HPDE6-E6E7 (cell line): ENCODE data around the gene SLC24A3.
A peak's percentile ranks its signal among the peaks of the same experiment; 100 is the strongest.

Experiments
- DNase-seq: peaks from one replicate; pipeline ENCODE4 v3.0.0; 2011; ENCODE audit warnings: missing footprints; ENCODE audit errors: extremely low spot score

SLC24A3 gene

DNA sequence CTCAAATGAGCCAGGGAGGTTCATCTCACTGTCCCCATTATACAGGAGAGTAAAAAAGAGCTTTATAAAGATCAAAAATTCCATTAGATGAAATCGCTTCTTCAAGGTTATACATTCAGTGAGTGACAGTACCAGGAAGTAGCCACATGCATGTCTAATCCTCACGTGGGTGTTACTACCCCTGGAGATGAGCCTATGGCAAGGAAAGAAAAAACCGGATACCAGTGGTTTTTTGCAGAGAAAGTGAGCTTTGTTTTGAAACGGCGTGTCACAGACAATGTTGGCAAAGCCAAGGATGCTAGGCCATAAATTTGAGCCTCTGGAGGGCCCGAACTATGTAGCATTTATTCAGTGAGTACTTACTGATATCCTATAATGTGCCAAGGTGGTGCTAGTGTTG is 330.7 kb downstream of the SLC24A3 start:
- DNase-seq: no peak

DNA sequence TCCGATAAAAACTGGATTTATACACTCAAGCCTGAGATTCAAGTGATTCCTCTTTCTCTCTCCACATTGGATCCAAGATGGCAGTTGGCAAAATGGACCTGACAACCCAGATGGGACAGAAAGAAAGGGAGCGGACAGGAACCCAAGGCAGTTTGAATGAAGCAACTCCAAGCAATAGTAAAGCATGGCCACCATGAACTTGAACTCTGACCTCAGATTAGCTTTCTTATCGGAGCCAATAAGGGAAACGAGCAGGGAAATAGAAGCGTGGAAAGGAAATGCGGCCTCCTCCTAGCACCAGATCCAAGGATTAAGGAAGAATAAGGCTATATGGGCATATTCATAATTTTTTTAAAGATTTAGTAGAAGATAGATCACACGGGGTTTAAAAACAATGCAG is 332.2 kb downstream of the SLC24A3 start:
- DNase-seq: no peak

DNA sequence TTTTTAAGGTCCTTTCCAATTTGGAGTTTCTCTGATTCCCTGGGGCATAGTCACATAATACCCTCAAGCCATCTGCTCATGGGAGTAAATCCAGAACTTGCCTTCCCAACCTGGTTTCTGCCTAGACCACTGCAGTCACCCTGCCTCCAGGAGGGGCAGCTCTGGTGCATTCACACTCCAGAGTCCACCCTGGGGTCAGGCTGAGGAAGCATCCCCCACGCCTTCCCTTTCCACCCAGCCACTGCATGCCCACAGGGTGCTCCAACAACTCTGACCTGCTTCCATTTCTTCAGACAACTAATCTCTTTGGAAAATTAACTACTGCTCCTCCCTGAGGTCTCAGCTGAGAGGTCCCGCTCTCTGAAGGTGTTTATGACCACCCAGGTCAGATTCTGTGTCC is 334.2 kb downstream of the SLC24A3 start:
- no peak for DNase-seq

DNA sequence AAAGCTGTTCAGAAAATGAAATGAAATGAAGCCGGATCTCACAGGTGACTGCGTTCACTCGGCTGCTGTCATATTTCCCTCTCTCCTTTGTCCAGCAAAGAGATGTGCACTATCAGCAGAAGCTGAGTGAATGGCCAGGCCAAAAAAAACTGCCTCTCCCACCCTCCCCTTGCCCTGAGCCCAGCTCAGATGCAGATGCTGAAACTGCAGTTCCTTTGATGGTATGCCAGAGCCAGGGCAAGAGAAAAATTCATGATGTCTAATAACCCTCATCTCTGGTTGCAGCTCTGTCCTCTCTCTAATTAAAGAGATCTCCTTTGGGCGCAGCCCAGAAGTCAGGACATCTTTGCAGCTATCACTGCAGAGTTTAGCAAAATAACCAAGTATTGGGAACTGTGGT is 335.1 kb downstream of the SLC24A3 start:
- DNase-seq: no peak

DNA sequence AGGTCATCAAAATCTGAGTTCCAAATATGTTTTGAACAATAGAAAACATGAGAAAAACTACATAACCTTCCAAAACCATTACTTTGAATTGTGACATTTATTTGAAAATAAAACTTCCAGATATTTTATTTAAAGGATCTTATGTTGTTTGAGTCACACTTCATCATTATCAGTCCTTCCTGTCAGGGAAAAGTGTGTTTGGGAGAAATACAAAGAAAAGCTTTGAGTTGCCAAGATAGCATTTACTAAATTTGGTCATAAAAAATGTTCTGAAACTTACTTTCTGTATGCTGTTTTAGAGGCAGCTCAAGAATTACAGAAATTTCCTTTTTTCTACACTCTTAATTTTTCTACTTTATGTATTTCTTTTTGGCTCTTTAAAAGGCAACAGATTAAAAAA is 337.5 kb downstream of the SLC24A3 start:
- no peak for DNase-seq

DNA sequence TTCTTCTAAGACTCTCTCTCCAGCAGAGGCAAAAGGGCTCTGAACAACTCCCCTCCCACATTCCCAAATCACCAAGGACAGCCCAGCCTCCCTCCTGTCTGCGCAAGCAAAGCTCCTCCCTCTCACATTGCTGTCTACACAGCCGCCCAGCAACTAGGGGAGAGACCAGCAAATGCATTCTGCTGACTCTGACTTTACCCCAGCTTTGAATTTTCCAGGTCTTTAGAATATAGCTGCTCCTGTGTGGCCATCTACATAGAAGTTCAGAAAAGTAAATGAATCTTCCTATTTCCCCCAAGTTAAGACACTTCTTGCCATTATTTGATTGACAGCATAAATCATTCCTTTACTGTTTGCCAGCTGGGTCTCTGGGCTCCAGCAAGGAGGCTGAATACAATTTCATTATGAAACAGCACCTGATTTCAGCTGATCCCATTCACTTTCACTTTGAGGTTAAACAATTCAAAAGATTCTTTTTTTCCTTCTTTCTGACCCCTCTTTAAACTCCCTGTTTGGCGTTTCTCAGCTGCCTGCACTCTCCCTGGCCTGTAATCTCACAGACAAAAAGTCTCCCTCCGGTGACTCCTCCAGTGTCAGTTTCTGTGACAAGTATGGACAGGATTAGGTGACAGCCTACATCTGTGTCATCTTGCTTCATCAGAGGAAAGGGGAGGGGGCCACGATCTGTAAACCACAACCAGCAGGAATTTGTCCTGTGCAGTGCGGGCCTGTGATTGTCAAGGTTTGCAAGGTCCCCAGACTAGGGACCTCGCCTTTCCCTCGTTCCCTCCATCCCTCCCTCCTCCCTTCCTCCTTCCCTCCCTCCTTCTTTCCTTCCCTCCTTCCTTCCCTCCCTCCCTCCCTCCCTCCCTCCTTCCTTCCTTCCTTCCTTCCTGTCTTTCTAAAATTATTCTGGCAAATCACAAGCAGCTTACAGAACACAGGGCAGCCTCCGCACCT is 340.1 kb downstream of the SLC24A3 start:
- DNase-seq: peak; percentile 39

DNA sequence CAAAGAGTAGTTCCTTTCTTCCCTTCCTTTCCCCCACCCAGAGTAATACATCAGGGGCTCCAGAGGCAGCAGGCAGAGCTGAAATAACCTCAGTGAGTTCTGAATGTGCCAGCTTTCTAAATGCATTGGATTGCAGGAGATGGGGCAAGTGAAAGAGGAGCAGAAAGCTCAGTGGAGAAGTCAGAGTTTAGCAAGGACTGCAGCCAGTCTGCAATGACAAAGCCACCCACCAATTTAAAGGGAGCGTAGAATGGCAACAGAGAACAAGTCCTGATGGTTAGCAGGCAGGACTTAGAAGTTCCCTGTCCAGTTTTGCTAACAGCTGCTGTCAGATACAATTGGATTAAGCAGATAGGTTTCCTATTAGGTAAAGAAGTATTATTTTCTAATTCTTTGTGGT is 342.2 kb downstream of the SLC24A3 start:
- no peak for DNase-seq

DNA sequence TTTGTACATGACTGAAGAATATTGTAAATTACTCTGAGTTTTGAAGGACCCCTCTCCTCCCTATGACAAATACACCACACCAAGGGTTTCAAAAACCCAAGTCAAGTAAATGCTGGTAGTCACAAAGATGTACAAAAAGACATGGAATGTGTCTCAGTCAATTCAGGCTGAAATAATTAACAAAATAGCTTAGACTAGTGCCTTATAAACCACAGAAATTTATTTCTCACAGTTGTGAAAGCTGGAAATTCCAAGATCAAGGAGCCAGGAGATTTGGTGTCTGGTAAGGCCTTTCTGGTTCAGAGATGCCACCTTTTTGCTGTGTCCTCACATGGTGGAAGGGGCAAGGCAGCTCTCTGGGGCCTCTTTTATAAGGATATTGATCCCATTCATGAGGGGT is 343.3 kb downstream of the SLC24A3 start:
- no peak for DNase-seq

DNA sequence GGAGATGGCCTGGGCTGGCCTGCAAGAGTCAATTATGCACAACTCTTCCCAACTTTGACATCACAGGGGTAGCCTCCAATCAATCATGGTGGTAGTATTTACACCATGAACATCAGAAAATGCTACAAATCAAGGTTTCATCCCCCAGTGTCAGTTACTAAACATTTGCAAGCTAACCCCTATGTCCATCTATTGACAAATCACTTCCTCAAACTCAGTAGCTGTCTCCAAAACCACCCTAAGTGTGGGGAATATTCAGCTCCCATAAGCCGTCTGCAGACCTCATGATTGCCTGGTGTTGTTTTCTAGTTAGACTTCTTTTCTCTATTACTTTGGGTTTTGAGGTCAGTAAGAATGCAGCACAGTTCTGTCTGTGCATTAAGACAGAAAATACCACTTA is 344.8 kb downstream of the SLC24A3 start:
- no peak for DNase-seq

DNA sequence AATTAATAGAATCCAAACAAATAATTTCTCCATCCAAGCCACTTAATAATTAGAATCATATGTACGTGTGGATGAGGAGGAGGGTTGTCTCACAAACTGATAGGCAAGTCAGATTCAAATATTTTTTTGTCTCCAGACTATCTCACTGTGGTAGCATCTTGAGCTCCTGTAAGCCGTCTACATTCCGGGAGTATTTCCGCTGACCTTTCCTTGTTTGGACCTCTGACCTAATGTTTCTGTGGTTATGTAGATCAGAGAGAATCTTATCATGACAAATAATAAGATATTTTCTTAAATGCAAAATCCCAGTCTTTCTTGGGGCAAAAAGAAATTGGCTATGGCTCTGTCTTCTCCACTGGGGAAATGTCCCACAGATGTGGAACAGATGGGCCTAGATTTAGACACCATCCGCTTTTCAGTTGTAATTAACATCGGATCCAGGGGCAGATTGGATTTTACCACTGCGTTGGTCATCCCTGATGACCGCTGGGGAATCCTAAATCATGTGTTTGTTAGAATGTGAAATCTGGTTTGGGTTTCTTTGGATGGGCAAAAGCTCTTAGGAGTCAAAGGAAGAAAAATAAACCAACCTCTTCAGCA is 348.5 kb downstream of the SLC24A3 start:
- no peak for DNase-seq

DNA sequence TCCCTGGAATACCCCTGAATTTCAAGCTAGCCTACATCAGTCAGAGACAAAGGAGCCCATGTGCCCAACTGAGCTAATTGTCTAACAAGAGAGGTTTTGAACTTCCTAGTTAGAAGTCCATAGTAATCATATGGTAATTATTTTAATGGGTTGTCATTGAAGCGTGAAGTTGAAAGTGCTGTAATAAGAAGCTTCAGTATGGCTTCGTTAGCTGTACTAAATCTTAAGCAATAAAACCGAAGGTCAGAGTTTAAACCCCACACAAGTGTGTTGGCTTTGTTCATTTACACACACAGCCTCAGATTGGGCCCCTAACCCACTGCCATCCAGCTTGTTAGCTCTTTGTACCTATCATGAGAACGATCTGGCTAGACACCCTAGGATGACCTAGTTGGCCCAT is 350.0 kb downstream of the SLC24A3 start:
- no peak for DNase-seq

DNA sequence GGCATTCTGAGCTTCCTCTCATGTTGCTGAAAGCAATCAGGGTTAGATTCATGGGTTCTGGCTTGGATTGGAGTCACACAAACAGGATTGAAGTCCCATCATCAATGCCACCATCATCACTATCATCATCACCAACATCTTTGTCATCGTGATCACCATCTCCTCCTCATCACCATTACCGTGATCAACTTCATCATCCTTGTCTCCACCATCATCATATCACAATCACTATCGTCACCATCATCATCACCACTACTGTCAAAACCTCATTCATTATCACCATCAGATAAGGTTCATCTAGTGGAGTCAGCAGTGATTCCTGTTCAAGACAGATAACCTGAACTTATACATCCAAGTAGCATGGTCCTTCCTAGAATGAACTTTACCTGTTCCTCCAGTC is 351.8 kb downstream of the SLC24A3 start:
- DNase-seq: no peak

DNA sequence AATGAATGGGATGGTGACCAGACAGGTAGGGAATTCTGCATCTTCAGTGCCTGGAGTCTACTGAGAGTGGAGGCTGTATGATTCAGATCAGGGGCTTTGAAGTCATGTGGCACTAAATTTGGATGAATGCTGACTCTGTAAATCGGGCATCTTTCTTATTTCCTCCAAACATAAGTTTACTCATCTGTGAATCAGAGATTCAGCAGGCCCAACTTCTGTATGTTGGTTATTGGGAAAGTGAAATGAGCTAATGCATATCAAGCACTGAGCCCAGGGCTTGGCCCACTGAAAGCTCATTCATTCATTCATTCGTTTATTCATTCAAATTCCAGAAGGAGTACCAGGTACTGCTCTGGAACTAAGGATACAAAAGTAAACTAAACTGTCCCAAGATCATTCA is 353.3 kb downstream of the SLC24A3 start:
- no peak for DNase-seq

DNA sequence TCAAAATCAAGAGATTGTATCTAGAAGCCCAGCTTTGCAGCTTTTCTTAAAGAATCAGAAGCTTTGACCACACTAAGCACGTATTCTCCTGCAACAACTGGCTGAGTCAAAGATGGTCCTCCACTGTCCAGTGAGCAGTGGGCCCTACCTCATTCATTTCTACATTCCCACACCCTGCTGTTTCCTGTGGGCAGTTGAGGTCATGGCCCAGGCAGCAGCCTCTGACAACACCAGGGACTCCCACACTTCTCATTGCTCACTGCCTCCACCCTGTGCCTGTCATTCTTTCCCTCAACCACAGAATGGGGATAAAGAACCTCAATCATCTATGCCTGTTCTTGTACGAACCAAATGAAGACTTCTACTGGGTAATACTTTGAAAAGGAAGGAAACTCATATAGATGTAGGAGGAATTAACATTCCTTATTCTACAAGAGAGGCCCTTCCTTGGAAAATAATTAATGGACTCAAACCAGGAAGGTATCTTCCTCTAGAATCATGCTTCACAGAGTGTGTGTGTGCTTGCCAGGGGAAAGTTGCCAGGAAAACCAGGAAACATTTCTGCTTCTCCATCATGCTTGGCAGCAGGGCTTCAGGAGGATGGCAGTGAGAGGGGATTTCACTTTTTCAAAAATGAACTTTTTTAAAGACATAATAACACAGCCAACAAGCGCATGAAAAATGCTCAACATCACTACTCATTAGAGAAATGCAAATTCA is 353.9 kb downstream of the SLC24A3 start:
- DNase-seq: no peak

DNA sequence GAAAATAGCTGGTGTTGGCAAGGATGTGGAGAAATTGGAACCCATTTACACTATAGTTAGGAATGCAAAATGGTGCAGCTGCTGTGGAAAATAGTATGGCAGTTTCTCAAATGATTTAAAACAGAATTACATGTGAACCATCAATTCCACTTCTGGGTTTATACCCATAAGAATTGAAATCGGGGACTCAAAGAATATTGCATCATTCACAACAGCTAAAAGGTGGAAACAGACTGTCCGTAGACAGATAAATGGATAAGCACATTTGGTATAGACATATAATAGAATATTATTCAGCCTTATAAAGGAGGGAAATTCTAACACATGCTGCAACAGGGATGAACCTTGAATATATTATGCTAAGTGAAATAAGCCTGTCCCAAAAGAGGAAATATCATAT is 355.7 kb downstream of the SLC24A3 start:
- no peak for DNase-seq

DNA sequence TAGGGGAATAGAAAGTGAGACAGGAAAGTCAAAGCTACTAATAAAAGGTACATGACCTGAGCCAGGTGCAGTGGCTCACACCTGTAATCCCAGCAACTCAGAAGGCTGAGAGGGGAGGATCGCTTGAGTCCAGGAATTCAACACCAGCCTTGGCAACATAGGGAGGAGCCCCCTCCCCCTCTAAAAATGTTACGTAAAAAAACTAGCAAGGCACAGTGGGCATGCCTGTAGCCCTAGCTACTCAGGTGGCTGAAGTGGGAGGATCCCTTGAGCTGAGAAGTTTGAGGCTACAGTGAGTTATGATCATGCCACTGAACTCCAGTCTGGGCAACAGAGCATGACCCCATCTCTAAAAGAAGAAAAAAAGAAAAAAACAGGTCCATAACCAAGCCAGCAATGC is 359.6 kb downstream of the SLC24A3 start:
- DNase-seq: no peak

DNA sequence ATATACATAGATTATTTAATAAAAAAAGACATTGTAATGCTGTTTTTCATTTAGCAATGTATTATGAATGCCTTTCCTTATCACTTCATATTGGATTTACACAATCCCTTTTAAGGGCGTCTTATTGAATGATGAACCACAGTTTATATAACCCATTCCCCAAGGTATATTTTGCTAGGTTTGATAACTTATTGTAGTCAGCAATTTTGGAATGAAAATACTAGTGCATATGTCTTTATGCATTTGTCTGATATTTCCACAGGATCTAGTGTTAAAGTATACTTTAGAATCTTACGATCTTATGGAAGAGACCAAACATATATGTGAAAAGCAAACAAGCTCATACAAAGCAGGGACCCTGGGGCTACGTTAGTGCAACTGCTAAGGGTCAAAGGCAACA is 365.2 kb downstream of the SLC24A3 start:
- DNase-seq: no peak

DNA sequence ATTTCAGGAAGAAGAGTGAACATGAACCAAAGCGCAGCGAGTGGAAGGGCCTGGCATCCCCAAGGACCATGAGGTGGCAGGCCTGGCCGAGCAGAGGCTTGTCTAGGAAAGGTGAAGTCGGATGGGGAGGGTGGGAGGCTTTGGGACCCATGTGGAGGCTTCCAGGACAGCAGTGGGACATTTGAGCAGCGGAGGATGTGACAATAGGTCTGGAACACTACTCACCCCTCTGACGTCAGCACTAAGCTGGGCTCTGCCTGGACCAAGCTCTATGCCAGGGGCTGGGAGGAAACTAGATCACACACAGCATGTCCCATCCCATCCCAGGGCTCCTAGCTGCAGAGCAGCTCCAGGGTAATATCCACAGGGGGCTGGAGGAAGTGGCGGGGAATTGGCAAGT is 370.3 kb downstream of the SLC24A3 start:
- no peak for DNase-seq

DNA sequence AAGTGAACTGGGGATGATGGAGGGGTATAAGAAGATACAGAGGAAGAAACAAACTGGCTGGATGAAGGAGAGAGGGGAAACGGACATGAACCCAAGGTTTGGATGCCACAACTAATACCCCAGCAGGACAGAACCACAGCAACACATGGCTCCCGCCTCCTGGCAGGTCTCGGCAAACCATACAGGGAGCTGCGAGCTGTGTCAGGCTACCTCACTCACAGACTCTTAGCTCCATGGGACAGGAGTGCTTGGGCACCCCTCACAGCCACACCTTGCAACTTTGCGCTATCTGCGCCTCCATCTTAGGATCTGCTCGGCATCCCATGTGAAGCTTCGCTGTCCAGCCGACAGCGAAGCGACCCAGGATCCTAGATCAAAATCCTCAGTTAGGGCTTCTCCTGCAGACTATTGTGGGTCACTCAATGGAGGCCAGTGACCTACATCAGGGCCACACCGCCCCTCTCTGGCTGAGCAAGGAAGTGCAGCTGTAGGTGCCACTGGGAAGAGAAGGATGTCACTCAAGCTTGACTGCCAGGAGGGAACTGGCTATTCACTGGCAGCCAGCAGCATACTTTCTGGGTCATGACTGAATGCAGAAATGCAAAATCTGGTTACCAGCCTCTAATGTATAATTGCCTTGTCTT is 371.2 kb downstream of the SLC24A3 start:
- peak; percentile 26 for DNase-seq

DNA sequence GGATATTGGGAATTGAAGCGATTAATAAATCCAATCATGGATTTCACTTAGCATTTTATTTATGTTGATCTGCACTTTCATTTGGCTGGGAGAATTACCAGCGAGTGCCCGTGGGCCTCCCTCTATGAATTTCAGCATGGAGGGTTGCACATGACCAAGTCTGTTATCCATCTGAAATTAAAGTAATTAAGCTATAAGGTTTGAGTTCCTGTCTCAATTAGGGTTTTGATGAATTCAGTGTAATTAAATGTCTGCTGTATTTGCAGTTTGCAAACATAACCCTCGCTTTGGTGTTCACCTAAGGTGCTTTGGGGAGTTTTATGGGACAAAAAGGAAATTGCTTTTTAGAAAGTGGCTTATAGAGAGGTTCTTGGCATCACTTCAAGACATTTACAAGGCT is 375.8 kb downstream of the SLC24A3 start:
- no peak for DNase-seq

DNA sequence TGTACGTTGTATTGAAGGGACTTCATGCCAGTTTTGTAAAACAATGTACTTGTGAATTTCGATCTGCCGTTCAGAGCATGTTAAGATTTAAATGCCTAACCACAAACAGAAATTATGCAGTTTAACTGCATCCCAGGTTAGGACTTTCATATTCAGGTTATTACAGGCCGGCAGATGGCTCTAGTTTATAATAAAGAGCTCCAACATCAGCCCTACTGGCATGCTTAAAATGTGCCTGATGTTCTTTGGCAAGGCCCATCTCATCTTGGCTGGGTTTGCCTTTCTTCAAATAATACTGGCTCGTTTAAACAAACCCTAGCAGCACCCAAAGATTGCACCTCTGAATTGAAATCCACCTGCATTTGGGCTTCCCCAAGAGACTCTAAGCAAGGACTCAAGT is 376.3 kb downstream of the SLC24A3 start:
- DNase-seq: no peak

DNA sequence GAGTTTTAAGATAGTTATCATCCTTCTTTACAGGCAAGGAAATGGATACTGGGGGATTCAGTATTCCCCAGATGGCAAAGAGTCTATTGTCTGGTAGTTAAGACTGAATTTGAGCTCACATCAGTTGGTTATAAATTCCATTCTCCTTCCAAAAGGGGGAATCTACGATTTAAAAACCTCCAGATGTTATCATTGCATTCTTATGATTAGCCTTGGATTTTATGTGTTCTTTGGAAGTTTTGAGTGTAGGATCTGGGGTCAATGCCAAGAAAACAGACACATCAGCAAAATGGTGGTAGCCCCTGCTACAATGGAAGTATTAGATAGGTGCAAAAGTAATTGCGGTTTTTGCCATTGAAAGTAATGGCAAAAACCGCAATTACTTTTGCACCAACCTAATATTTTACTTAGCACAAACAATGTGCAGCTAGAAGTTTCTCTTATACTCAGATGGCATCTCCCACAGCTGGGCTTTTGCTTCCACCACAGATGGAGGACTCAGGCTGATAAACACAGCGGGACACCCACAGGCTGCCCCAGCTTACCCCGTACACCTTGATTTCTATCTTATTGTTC is 377.4 kb downstream of the SLC24A3 start:
- DNase-seq: no peak
